Measurements from ENCODE around the gene SDR42E1. TPM values are rescaled to one million over a fixed set of nuclear protein-coding genes. Genes with fewer than 3 reads are reported as not detected.

Gene SDR42E1
- total RNA-seq, 1 donor = 2.6 TPM

DNA sequence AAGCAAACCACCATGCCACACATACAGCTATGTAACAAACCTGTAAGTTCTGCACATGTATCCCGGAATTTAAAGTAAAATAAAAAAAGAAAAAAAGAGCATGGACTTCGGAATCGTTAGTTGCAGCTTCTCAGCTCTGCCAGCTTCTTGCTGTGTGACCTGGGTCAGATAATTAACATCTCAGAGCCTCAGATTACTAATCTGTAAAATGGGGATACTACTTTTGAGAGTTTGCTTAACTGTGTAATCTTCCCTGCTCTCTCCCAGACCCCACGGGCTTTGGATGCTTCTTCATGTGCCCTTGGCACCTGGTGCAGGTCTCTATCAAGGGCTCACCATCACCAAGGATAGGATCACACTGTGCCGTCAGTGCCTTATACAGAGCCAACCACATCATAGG is 40.4 kb upstream of the SDR42E1 start:
- TF ChIP-seq, protein P1, sequence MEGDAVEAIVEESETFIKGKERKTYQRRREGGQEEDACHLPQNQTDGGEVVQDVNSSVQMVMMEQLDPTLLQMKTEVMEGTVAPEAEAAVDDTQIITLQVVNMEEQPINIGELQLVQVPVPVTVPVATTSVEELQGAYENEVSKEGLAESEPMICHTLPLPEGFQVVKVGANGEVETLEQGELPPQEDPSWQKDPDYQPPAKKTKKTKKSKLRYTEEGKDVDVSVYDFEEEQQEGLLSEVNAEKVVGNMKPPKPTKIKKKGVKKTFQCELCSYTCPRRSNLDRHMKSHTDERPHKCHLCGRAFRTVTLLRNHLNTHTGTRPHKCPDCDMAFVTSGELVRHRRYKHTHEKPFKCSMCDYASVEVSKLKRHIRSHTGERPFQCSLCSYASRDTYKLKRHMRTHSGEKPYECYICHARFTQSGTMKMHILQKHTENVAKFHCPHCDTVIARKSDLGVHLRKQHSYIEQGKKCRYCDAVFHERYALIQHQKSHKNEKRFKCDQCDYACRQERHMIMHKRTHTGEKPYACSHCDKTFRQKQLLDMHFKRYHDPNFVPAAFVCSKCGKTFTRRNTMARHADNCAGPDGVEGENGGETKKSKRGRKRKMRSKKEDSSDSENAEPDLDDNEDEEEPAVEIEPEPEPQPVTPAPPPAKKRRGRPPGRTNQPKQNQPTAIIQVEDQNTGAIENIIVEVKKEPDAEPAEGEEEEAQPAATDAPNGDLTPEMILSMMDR (IDR thresholded peaks at IDR 0.05; ENCODE audit: insufficient read depth, low read depth, low read length) = no peak
- no peak for DNase-seq (ENCODE audit: low read depth)
- H3K4me3 ChIP-seq (ENCODE audit: low read depth, low read length) = no peak overlapping the region

DNA sequence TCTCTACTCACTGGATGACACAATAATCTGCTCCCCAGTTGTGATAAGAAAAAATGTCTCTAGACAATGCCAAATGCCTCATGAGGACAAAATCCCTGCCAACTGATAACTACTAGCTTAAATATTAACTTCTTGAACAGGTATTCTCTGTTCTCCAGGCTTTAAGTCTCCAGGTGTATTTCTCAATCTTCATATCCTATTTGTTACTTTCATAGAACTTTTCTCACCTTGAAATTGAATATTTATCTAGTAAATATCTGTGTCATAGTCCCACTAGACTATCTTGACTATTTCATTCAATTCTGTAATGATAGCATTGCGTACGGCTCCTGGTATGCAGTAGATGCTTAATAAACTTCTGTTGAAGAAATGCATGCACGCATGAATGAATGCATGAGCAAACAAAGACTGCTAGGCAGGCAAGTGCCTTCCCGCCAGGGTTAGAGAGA is 39.7 kb upstream of the SDR42E1 start:
- TF ChIP-seq, protein P1 (IDR thresholded peaks at IDR 0.05; ENCODE audit: insufficient read depth, low read depth, low read length) = no peak
- no peak overlapping the region for H3K4me3 ChIP-seq (ENCODE audit: low read depth, low read length)
- no peak for DNase-seq (ENCODE audit: low read depth)

DNA sequence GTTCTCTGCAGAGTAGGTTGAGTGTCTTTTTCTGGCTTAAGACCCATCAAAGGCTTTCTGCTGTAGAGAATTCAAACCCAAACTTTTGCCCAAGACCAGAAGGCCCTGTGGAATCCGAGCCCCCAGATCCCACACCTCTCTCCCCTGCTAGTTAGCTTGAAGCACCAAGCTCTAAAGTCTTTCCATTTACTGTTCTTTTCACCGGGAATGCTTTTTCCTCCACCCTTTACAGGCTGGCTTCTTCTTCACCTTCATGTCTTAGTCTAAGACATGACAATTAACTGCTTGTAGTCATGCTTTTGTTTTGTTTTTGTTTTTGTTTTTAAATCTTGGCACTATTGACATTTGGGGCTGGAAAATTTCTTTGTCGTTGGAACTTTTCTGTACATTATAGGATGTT is 39.2 kb upstream of the SDR42E1 start:
- TF ChIP-seq, protein P1 (IDR thresholded peaks at IDR 0.05; ENCODE audit: insufficient read depth, low read depth, low read length) = no peak
- no peak for DNase-seq (ENCODE audit: low read depth)
- H3K4me3 ChIP-seq (ENCODE audit: low read depth, low read length) = no peak overlapping the region

DNA sequence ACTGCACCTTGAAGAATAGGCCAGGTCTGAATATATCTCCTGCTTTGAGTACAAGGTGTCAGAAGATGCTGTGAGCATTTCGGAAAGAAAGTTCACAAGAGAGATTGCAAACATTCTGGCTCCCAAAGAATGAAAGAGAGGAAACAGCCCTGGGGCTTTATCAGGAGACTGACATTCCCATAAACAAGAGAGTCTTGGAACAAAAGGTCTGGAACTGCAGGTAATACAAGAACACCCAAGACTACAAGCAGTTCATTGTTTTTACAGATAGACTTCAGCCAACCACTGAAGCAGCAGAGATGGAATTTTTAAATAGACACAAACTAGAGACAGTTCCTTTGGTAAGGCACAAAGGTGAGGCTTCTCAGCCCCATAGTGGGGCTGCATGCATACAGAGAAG is 38.2 kb upstream of the SDR42E1 start:
- TF ChIP-seq, protein P1 (IDR thresholded peaks at IDR 0.05; ENCODE audit: insufficient read depth, low read depth, low read length) = no peak
- no peak for DNase-seq (ENCODE audit: low read depth)
- H3K4me3 ChIP-seq (ENCODE audit: low read depth, low read length) = no peak overlapping the region

DNA sequence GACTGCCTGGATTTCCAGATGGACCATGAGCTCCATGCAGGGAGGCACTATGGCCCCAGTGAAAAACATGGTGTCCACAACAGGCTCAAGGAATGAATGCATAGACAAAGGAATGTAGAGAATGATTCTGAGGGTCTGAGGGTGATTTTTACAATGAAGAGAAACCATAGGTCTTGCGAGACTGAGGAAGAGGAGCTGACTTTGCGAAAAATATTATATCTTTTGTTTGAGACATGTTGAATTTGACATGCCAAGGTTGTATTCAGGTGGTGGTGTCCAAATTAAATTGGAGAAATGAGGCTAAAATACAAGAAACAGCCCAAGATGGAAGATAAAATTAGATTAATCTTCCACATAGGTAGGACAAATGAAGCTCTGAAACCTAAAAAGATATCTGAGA is 36.5 kb upstream of the SDR42E1 start:
- H3K4me3 ChIP-seq (ENCODE audit: low read depth, low read length) = no peak overlapping the region
- no peak for DNase-seq (ENCODE audit: low read depth)
- TF ChIP-seq, protein P1 (IDR thresholded peaks at IDR 0.05; ENCODE audit: insufficient read depth, low read depth, low read length) = no peak

DNA sequence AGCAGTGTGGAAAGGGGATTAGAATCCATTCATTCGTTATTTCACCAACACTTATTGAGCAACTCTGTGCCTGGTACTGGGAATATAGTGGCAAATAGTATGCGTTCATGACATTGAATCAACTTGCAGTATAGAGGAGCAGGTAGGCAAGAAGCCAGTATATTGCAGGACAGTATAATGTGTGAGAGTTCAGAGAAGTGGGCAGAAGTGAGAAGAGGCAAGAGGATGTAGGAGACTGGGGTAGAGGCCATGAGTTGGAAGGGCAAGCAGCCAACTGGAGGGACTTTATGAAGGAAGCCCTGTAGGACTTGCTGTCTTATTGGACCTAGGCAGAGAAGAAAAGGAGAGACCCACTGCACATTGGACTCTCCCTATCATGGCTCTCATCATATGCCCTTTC is 36.1 kb upstream of the SDR42E1 start:
- no peak overlapping the region for H3K4me3 ChIP-seq (ENCODE audit: low read depth, low read length)
- no peak for DNase-seq (ENCODE audit: low read depth)
- TF ChIP-seq, protein P1 (IDR thresholded peaks at IDR 0.05; ENCODE audit: insufficient read depth, low read depth, low read length) = no peak

DNA sequence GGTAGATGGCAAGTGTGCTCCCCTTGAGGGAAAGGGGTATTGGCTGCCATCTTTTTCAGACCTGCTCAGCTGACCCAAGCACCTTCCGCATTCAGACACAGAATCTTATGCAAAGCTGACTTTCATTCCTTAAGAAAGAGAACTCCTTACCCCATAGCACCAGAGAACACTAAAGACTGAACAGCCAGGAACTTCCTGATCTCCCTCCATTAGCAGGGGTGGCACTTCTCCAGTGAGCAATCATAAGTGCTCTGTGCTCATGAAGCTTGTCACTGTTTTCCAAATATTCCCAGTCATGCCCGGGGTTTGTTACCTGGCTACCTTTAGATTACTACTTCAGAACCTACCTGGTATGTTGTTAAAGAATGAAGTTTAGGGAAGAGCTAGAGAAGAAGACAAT is 35.7 kb upstream of the SDR42E1 start:
- TF ChIP-seq, protein P1 (IDR thresholded peaks at IDR 0.05; ENCODE audit: insufficient read depth, low read depth, low read length) = no peak
- no peak for DNase-seq (ENCODE audit: low read depth)
- H3K4me3 ChIP-seq (ENCODE audit: low read depth, low read length) = no peak overlapping the region

Data from fibroblast of villous mesenchyme (primary cell).